NCI-H2196 treated with DMSO at 0.1 percent for 48 hours (cell line): ENCODE measurements around the gene CLIP1.
"Not testable (repeated sequence)": the region's sequence is repeated elsewhere in the genome, so short reads cannot be mapped to it uniquely, and the experiment has no call there.

Experiments used
- DNase-seq: peaks from one replicate; lab custom pipeline; 2025; ENCODE audit not compliant: unreplicated experiment; lab: John Stamatoyannopoulos, UW

The CLIP1 gene

DNA sequence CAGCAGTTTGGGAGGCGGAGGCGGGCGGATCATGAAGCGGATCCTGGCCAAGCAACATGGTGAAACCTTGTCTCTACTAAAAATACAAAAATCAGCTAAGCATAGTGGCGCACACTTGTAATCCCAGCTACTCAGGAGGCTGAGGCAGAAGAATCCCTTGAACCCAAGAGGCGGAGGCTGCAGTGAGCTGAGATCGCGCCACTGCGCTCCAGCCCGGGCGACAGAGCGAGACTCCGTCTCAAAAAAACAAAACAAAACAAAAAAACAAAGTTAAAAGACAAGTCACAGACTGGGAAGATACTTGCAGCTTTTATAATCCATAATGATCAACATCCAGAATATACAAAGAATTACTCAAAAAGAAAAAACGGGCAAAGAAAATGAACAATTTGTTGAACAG lies 161.7 kb downstream of the CLIP1 start:
- not testable (repeated sequence) for DNase-seq

- DNase-seq, result not testable (repeated sequence)
Measured at GRCh38 chr12:122258939-122259338, 163.5 kb downstream of the CLIP1 start.

DNA sequence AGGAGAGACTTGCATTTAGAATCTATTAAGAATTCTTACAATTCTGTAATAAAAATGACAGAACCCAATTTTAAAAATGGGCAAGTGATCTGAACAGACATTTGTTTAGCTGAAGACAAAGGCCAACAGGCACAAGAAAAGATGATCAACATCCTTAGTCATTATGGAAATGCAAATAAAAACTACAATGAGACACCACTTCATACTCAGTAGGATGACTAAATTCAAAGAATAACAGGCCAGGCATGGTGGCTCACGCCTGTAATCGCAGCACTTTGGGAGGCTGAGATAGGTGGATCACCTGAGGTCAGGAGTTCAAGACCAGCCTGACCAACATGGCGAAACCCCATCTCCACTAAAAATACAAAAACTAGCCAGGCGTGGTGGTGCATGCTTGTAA lies 164.0 kb downstream of the CLIP1 start:
- DNase-seq, result not testable (repeated sequence)

DNA sequence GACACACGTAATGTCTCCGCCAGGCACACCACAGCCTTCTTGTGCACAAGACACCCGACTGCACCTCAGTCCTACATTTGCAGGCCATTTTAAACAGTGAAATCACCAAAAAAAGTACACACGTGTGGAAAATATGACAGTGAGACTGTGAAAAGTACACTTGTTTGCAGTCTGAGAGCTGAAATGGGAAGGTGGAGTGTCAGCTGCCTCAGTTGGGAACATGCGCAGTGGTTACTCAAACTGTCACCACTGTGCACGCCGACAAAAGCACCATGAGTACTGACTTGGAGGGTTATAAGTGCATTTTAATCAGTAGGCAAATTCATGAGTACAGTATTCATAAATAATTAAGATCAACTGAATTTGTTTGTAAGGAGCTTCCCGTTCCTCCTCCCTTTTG lies 171.9 kb downstream of the CLIP1 start:
- no peak for DNase-seq

DNA sequence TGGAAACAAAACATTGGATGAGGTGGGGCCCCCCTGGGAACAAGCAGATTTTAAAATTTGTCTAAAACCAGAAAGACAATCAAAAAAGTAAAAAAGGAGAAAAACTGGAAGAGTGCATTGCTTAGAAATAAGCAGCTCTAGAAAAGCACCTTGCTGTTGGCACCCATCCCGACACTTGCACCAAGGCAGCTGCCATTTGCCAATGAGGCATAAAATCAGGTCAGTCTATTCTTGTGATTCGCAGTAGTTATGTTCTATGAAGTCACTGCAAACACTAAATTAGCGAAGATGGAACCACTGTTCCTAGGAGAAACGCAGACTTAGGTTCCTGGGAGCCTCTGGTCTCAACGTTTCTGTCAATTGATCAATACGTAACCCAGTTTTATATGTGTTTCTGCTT lies 172.4 kb downstream of the CLIP1 start:
- peak; percentile 28 for DNase-seq

DNA sequence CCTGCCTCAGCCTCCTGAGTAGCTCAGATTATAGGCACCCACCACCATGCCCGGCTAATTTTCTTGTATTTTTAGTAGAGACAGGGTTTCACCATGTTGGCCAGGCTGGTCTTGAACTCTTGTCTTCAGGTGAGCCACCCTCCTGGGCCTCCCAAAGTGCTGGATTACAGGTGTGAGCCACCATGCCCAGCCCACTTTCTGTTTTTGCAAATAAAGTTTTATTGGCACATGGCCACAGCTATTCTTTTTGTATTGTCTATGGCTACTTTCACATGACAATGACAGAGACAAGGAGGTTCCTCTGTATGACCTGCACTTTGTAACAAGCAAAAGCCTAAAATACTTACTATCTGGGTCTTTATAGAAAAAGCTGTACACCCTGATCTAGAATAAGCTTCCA lies 176.9 kb downstream of the CLIP1 start:
- DNase-seq, result no peak

DNA sequence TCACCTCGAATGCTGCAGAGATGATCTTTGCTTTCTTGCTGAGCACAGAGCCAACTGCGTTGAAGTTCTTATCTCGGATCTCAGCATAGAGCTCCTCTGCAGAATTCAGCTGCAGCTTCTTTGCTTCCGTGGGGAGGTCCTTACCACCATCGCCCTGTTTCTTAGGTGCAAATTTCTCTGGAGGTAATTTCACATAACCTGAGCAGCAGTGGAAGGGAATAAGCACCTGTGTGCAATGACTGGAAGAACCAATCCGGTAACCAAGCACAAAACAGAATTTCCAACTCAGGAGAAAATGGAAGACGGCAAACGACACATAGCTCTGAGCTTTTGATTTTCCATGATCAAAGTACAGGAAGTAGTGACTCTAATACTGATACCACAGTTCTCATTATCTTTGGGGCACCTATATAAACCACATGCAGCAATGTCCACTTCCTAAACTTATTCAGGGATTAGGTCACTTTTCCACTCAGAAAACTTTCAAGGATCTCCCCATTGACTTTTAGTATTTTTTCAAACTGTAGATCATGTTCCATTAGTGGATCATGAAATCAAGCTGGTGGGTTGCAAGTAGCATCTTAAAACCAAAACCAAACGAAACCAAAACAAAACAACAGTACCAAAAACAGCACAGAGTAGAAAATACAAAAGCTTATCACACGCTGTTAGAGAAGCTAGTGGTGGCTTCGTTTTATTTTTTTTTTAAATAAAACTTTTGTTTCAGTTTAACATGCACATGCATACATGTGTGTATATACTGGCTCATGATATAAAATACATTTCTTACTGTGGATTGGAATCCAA lies 177.7 kb downstream of the CLIP1 start:
- DNase-seq, result no peak

DNA sequence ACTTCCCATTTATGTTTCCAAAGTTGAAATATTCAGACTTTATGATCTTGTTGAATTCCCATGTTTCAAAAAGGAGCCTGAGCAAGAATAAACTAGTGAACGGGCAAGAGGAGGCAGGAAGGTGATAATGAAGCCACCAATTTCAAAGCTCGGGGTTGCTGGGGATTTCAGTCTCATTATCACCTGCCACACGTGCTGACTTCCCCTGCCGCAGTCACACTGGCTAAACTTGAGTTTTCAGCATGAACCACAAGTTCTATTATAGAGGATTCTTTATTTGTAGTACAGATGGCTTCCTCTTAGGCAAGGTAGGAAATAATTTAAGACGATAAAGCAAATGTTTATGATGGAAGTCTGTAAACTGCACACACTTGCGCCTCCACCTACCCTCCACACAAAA lies 178.5 kb downstream of the CLIP1 start:
- DNase-seq, result no peak

GRCh38 chr12:122238861-122239260 lies 183.6 kb downstream of the CLIP1 start:
- no peak for DNase-seq

- DNase-seq, result no peak
Measured at GRCh38 chr12:122235741-122236140, 186.7 kb downstream of the CLIP1 start.

DNA sequence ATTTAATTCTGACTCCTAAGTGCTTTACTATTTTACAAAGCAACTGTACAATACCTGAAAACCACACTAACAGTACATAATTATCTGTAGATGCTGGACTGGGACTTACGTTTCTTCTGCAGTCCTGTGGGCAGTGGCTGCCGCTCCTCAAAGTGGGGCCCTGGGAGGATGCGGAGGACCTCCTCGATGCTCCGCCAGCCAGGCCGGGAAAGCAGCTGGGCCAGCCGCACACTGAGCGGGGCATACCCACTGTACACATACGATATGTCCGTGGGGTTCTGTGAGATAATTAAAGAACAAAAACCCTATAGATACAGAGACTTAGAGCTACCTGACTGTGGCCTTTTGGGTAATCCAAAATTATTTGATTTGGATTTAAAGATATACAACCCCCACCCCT lies 189.8 kb downstream of the CLIP1 start:
- DNase-seq, result no peak

- DNase-seq, result no peak
Measured at GRCh38 chr12:122230798-122231197, 191.7 kb downstream of the CLIP1 start.

- no peak for DNase-seq
Measured at GRCh38 chr12:122228092-122228491, 194.4 kb downstream of the CLIP1 start.

DNA sequence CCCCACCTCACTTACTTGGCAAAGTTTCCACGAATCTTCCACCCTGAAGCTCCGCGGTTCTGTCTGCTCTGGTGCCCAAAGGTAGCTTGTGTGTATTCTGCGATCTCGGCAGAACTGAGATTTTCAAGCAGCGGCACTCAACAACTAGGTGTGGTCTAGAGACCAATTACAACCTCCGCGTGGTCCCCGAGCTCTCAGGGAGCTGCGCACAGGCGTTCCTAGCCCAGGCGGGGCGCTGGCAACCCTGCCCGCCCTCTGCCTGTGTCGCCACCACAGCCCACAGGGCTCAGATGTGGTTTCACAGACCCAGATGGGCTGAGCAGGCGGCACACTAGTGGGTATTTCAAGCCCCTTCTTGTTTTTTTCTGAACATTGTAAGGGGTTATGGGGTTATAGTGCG lies 195.1 kb downstream of the CLIP1 start:
- no peak for DNase-seq

- no peak for DNase-seq
Measured at GRCh38 chr12:122226366-122227125, 195.9 kb downstream of the CLIP1 start.

- peak; percentile 99 for DNase-seq
Measured at GRCh38 chr12:122225683-122226365, 196.6 kb downstream of the CLIP1 start, which contains the start of gene DIABLO. TSS of gene DIABLO (minus strand) at chr12:122226052. CDS start at chr12:122226014, 38 bp downstream.
